C4-2B (cell line): ENCODE measurements around the gene SLMAP.
"Not testable (repeated sequence)": the region's sequence is repeated elsewhere in the genome, so short reads cannot be mapped to it uniquely, and the experiment has no call there.

Source experiments
- H3K27ac ChIP-seq: fragments of 450-650 bp; 2 replicates; pipeline ENCODE4 v1.5.1; 2017
- CTCF ChIP-seq: fragments of 450-650 bp; conservative IDR thresholded peaks from 2 replicates; pipeline ENCODE4 v1.5.1; 2017; ENCODE audit warnings: mild to moderate bottlenecking
- ZFX ChIP-seq: fragments of 450-650 bp; IDR thresholded peaks from 2 replicates; pipeline ENCODE4 v1.6.1; 2017

SLMAP gene

GRCh38 chr3:57794951-57795350 is 38.8 kb downstream of the SLMAP start:
- H3K27ac ChIP-seq, result no peak overlapping the region
- TF ChIP-seq ZFX, result no peak
- TF ChIP-seq CTCF, result no peak

- no peak overlapping the region for H3K27ac ChIP-seq
- TF ChIP-seq ZFX (no peak), CTCF (no peak)
Measured at GRCh38 chr3:57796261-57796660, 40.2 kb downstream of the SLMAP start.

- TF ChIP-seq ZFX (no peak), CTCF (no peak)
- H3K27ac ChIP-seq, result no peak overlapping the region
Measured at GRCh38 chr3:57797701-57798487, 41.8 kb downstream of the SLMAP start.

- TF ChIP-seq ZFX, result no peak
- no peak for TF ChIP-seq CTCF
Measured at GRCh38 chr3:57803647-57804081, 47.6 kb downstream of the SLMAP start.

GRCh38 chr3:57805266-57805665 is 49.2 kb downstream of the SLMAP start:
- TF ChIP-seq CTCF, result no peak
- TF ChIP-seq ZFX, result no peak
- H3K27ac ChIP-seq, result no peak overlapping the region

More at GRCh38 chr3:57803647-57804081, 47.6 kb downstream of the SLMAP start:
- no peak overlapping the region for H3K27ac ChIP-seq

GRCh38 chr3:57805674-57806073 is 49.6 kb downstream of the SLMAP start:
- TF ChIP-seq CTCF (no peak), ZFX (no peak)
- no peak overlapping the region for H3K27ac ChIP-seq

GRCh38 chr3:57806195-57806594 is 50.1 kb downstream of the SLMAP start:
- H3K27ac ChIP-seq, result not testable (repeated sequence)

- H3K27ac ChIP-seq, result no peak overlapping the region
- TF ChIP-seq ZFX (no peak), CTCF (no peak)
Measured at GRCh38 chr3:57808961-57809608, 53.0 kb downstream of the SLMAP start.
